NCI-H446 treated with DMSO at 0.1 percent for 48 hours (cell line): Measurements from ENCODE around the gene BTG1.
"Not testable (repeated sequence)": the region's sequence is repeated elsewhere in the genome, so short reads cannot be mapped to it uniquely, and the experiment has no call there.

Experiments
- DNase-seq: peaks from one replicate; lab custom pipeline; 2025; lab: John Stamatoyannopoulos, UW

The BTG1 gene

DNA sequence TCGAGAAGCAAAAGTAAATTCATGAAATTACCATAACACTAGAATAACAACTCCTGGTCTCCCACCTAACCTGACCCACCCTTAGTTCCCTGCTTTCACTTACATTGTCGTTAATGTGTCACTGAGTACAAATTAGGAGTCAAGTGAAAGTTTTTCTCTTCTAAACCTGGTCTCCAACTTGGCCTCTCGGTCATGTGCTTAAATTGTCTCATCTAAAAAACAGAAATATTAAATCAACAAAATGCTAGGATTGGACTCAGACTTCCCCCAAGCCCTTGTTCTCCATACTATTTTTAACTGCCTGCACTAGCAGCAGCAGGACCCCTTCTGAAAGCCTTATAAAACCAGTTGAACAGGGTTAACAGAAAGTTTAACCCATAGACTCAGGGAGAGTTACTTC, 1.8 kb upstream of the BTG1 start:
- no peak for DNase-seq

DNA sequence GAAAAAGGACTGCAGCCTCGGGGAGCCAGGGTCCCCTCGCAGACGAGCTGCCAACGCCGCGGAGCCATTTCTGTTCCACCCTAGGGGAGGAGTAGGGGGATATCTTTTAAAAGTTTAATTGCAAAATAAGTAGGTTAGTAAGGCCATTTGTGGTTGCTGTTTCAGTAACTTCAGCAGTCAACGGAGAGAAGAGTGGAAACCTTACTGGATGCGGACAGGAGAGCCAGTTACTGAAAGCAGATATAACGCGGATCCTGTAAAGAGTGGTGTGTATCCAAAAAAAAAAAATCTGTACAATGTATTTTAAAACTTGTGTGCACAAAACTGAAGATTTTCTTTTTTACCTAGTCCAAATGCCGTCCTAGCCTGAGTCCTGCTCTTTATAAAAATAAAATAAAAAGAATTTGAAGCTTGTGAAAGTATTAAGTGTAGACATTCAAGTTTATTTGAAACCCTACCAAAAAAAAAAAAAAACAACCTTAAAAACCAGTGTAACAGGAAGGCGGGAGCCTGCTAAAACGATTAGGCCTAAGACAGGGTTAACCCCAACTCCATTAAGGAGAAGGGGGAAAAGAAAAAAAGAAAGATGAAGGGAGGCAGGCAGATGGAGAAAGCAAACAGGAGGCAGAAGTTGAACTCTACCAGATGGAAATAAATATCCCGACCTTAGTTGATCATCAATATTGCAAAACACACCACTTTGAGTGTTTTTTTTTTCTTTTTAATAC, 1.0 kb upstream of the BTG1 start:
- no peak for DNase-seq

DNA sequence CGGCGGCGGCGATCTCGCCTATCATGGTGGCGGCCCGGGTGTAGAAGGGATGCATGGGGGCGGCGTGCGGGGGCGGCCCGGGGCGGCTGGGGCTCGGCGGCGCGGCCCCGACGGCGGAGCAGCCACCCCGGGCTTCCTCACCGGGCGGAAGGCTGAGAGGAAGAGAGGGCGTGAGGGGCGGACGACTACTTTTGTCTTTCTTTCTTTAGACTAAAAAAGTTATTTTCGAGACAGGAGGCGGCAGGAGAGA, 240 bp downstream of the BTG1 start:
- no peak for DNase-seq

DNA sequence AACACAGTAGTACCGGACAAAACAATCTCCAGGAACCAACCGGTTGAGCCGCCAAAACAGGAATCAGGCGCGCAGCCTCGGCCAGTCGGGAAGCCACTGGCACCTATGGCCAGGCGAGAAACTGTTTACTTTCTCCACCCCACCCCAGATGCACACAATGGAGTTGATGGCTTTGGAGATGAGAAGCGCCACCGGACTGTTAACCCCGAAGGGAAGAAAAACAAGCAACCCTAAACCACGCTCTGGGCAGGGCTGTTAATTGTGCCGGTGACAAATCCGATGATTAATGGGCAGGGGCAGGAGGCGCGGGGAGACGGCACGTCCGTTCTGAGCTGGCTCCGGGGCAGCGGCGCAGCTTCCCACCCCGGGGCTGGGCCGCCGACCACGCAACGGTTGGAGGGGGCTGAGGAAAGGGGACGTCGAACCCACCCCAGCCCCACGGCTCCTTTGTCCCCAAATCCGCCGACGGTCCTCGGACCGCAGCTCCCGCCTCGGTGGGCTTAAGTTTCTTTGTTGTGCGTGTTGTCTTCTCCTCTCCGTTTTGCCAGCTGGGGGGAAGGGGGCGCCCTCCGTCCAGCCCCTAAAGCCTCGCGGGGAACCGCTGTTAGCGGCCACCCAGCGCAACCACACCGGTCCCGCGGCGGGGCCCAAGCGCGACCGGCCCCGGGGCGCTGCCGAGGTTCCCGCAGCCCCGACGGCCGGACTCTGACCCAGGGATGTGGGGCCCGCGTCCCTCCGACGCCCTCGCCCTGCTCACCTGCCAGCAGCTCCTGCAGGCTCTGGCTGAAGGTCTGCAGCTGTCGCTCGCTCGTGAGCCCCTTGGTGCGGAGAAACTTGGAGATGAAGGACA, 790 bp downstream of the BTG1 start:
- no peak for DNase-seq

DNA sequence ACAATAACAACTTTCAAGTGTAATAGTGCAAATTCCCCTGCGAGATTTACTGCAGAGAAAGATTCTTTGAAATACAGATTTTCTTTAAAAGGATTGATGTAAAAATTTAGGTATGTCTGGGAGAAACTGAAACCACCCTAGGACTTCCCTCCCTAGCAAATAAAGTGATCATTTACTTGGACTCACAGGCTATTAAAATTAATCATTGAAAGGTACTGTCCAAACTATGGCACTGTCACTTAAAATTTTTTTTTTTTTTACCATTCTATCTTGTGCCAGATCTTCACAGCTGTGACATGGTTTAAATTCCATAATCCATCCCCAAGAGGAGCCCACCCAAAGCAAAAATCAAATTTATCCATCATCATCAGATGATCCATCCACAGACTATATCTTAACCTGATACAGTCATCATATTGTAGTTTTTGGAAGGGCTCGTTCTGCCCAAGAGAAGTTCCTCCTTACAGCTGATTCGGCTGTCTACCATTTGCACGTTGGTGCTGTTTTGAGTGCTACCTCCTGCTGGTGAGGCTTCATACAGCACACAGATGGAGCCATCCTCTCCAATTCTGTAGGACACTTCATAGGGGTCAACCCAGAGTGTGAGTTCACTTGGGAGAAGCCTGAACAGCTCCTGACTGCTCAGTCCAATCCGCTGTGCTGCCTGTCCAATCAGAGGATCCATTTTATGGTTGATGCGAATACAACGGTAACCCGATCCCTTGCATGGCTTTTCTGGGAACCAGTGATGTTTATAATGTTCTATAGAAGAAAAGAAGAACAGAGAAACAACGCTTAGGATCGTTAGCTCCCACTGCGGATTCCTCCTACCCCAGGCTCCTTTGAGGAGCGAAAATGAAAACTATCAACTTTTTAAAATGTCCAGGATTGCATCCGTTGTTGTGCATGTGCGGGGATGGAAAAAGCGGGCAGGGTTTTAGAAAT, 1.7 kb downstream of the BTG1 start:
- DNase-seq: peak; percentile 78

DNA sequence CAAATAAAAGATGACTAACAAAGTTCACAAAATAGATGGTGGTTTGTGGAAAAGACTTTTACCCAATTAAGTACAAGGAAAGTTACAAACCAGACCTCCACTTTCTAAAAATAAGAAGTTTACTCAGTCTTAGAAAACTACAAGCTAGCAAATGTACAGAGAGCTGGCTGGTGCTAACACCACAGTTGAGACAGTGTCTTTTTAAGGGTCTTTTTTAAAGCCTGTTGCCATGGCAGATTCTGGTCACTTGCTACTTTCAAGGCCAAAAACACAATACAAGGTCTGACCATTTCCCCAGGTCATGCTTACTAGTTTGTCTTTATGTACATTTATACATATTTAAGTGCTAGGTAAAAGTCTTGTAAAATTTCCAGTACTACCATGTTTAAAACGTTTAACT, 2.4 kb downstream of the BTG1 start:
- no peak for DNase-seq

DNA sequence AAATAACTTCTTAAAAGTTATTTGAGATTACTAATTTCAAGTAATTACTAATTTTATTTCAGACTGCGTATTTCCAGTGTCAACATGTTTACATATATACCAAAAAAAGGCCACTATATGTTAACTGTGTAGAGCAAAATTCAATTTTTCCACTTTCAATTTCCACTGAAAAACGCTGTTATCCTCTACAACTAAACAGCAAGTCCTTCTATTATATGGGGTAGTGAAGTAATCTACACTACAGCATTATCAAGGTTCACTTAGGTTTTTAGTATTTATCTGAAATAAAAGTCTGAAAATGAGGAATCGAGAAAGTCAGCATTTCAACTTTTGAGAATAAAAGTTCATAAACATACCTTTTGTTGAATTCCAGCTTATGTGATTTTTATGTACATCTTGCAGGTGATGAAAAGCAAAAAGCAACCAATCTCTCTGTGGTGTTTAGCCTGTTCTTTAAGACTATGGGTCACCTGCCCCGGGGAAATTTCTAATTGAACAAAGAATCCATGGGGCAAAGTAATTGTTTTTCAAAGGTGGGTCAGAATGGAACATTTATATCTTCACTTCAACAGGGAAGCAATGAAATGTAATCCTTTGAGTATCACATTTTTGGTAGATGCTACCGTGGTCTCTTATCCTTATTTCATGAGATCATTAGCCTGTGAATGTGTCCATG, 3.3 kb downstream of the BTG1 start:
- no peak for DNase-seq

DNA sequence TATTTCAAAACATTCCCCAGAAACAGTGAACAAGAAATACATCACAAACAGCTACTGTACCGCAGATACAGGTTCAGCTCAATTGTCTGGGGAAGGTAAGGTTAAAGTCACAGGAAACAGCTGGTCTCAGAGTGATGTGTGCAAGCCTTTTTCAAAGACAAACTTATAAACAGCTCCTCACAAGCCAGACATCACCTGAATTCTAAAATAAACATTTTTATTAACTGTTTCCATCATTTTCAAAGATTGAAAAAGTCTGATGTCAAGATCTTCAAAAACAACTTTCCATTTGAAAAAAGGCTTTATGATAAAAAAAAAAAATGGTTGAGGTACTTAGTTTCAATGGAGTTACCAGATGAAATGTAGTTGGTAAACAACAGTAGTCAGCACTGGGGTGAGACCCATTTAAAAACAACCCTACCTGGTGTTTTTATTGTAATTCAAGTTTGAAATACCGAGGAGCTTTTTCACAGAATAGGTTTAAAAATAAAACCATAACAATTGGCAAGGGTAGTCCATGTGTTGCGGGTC, 4.0 kb downstream of the BTG1 start:
- no peak for DNase-seq

DNA sequence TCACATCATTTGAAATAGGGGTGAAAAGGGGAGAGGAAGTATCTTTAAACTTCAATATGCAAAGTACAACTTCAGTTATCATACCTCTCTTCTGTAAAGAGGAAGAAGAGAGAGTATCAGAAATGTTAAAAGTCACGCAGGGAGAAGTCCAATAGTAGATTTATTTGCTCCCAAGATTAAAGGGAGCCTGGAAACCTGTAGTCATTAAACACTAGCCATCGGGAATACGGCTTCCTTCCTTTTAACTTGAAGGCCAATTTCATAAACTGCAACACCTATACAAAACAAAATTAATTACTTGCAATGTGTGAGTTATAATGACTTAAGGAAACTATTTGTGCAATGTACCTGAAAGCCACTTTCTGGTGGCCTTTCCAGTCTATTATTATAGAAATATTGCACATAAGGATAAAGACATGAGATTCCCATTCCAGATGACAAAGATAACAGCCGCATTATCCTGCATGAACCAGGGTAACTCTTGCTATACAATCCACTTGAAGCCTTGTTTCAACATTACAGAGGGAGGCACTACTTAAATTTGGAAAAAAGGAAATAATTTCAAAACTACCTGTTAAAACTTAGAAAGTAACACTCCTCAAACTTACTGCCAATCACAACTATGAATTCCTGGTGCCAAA, 4.6 kb downstream of the BTG1 start:
- DNase-seq: no peak

DNA sequence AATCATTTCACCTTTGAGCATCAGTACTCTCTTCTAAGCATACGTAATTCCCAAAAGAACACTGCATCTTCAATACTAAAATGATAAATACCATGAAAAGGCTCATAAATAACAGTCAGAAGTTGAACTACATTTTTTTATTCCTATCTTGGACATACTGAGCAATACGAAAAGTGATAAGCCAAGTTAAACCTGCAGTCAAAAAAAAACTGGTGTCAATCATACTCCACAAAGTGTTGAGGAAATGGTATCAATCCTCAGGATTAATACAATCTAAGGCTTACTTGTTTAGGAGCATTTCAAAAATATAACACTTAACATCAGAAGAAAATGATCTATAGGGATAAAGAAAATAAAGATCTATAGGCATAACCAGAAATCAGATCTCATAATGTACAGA, 5.5 kb downstream of the BTG1 start:
- no peak for DNase-seq

DNA sequence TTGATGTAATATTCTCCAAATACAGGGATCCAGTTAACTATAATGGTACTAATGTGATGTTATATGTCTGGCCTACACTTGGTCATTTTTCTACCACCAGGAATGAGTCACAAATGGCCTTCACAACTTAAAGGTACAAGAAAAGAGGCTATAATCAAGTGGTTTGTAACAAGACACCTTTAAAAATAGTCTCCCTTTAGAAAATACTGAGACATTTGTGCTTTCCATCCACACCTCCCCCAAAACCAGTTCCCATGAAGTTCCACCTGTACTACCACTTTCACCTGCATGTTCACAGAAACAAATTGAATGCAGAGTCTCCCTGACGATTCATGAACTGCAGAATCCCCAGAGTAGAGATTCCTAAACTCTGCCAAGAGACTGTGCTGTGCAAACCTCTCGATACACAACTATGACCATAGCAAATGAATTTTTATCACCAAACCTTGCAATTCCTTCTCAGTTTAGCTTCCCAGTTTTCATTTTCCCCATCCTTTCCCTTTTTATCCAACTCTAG, 6.0 kb downstream of the BTG1 start:
- no peak for DNase-seq

DNA sequence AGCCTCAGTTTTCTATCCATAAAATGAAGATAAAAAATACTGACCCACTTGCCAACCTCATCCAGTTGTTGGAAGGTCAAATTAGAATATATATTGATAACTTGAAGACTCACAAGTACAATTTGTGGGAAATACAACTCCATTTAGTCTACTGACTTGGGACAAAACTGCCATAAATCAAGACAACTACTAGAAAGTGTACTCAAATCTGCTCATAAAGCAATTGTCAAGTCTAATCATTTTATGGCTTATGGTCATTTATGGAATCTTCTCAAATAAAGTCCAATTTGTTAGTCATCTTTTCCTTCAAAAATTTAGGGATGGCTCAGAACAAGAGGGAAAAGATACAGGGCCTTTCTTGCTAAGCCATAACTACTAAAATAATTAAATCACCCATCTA, 7.0 kb downstream of the BTG1 start:
- DNase-seq: no peak

DNA sequence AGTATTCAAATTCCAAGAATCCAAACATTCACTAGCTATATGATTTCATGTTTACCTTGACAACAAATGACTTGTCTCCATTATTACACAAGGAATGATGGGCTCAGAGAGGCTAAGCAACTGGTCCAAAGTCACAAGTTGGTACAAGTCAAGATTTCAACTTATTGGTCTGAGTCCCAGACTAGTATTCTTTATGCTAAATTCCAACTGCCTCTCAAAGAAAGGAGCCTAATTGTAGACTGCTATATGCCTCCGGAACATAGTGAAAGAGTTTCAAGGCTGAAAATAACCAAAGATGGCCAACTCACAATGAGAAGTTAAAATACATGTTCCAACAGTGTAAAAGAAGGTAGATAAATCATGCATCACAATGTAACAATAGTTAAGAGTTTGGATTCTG, 7.5 kb downstream of the BTG1 start:
- DNase-seq: no peak

DNA sequence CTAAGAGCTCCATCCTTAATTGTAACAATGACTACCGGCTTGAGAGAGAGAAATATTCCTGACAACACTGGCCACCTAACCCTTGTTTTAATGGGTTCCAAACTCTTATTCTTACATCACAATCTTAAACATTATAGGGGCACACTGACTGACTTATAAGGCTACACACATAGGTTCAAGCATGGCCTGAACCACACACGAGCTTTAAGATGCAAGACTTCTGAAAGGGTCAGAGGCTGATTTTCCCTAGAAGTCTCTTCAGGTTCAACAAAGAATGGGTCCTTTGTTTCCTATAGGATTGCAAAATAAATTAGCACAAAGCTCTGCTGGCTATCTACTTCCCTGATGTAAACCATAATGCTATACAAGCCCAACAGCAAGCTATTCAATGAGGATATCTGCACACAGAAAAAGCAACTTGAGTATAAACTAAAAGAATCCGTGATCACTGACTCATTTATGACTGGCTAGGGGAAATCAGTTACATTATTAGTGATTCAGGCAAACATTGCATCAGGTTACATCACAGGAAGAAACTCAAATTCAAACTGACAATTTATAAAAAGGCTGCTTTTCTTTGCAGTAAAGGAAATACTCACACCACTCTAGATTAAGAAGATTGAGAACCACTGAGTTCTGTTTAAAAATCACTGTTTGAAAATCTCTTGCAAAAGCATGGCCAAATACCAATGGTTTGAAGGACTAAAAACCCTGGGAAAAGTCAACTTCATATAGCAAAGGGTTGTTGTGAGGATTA, 8.5 kb downstream of the BTG1 start:
- DNase-seq: no peak

DNA sequence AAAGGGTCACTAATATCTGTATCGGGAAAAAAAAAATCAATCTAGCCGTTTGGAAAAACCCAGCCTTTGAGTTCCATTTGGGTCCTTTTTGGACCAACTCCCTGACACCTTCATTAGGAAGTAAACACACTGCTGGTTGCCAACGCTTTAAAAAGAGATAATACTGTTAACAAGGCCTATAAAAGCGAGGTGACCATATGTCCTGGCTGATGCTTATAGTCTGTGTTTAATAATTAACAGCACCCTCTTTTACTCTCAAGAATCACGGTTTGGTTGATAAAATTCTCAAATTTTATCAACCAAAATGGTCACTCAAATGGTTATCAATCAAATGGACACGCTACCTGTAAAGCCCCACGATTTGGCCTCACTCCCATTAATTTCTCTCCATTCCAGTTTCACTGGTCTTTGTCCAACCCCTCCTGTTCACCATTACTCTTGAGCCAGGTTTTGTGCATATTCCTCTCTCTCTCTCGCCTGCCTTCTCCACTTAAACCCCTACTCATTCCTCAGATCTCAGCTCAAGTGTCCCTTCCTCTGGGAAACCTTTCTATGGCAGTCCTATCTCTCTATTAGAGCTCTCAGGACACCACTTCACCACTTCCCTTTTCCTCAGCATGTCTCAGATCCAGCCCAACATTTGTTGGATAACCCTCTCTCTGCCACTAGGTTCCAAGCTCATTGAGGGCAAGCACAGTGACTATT, 9.5 kb downstream of the BTG1 start:
- no peak for DNase-seq

DNA sequence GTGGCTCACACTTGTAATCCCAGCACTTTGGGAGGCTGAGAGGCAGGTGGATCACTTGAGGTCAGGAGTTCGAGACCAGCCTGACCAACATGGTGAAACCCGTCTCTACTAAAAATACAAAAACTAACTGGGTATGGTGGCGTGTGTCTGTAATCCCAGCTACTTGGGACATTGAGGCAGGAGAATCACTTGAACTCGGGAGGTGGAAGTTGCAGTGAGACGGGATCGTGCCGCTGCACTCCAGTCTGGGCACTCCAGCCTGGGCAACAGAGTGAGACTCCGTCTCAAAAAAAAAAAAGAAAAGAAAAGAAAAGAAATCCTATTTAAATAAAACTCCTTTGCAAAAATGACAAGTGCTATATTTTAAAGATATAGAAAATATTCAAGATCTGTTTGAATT, 10.1 kb downstream of the BTG1 start:
- not testable (repeated sequence) for DNase-seq

DNA sequence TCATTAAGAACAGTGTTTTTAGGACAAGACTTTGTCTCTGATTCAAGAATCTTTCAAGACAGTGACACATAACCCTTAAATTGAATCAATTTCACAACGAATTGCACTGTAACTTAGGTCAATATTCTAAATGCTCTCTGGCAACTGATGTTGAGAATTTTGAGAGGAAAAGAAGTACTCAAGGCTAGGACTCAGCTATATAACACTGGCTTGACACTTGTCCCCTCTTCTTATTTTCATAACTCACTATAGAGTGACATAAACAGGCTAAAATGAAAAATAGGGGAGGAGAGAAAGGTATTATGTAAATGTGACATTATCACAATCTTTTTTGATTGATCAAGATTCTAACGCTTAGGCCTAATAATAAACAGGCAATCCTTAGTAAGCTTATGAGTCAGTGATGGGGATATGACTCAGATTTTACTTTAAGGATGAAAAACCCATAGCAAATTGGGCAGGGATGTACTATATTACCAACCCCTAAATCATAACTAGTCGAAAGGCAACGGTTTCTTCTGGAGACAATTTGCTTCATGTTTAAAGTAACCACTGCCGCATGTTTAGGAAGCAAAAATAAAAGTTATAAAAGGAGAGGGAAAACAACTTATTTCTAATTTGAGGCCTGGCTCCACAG, 10.9 kb downstream of the BTG1 start:
- DNase-seq: no peak

DNA sequence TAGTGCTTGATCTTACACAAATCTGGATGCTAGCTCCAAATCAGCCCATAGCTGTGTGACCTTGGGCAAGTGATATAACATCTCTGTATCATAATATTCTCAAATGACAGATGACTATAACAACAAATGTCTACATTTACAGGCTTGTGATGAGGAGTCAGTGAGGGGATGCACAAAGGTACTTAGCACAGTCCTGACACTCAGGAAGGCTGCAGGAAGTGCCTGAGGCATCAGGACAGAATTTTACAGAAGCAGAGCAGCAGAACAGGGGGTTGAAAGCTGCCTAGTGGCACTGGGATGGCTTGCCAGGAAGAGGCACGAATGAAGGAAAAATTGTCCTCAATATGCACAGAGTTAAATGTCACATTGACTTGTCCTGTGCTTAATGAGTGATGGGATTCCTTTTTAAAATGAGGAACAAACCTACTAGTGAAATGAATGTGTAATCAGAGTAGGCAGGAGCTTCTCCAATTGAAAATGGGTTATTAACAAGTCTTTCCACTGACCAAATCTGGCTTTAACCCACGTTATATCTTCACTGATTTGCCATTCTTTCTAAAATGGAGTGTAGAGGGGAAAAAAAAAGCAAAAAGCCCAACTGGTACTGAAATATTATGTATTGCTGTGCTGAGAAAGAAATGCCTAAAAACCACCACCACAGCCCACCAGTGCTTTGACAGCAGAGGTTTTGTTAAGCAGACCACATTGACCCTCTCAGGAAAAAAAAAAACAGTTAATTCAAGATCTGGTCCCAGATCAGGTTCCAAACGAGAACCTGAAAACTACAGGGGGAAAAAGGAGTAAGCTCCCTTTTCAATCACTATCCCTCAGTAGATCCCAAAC, 11.6 kb downstream of the BTG1 start:
- no peak for DNase-seq
